CD14-positive monocyte (primary cell): Measurements from ENCODE around the gene ODC1. TPM values are rescaled to one million over a fixed set of nuclear protein-coding genes. Genes with fewer than 3 reads are reported as not detected.

Experiments
- DNase-seq, 3 donors: peaks; one replicate each; pipeline ENCODE4 v3.0.0-alpha.2; 2011 to 2022
- H2AFZ ChIP-seq: 2 replicates; pipeline ENCODE4 v1.6.0; 2012; ENCODE audit warnings: mild to moderate bottlenecking, low read depth, low read length, inconsistent platforms; ENCODE audit not compliant: insufficient read depth, poor library complexity, severe bottlenecking
- H3K27ac ChIP-seq, 2 donors: 1 replicate in 1 of 2; 2 replicates in 1 of 2; pipeline ENCODE4 v1.5.1; 2012 to 2013; ENCODE audit warnings: low read length in 2 of 2, control low read depth in 1 of 2, inconsistent platforms in 1 of 2, low read depth in 1 of 2, mild to moderate bottlenecking in 1 of 2
- H3K27me3 ChIP-seq, 2 donors: one replicate each; pipeline versions ENCODE4 v1.6.0 to v1.6.1; 2011 to 2013; ENCODE audit warnings: low read length in 2 of 2; ENCODE audit not compliant: control insufficient read depth in 2 of 2, insufficient read depth in 2 of 2
- H3K36me3 ChIP-seq, 2 donors: replicated peaks in 1 of 2; 1 replicate in 1 of 2; 2 replicates in 1 of 2; pipeline versions ENCODE4 v1.5.1 to v1.6.1; 2012 to 2013; ENCODE audit warnings: low read length in 2 of 2, control low read depth in 1 of 2, inconsistent platforms in 1 of 2, mild to moderate bottlenecking in 1 of 2; ENCODE audit not compliant: insufficient read depth in 2 of 2, control insufficient read depth in 1 of 2
- H3K4me1 ChIP-seq, 2 donors: 1 replicate in 1 of 2; 2 replicates in 1 of 2; pipeline versions ENCODE4 v1.5.1 to v1.6.1; 2012 to 2013; ENCODE audit warnings: low read length in 2 of 2, control low read depth in 1 of 2, inconsistent platforms in 1 of 2, mild to moderate bottlenecking in 1 of 2, moderate library complexity in 1 of 2; ENCODE audit not compliant: insufficient read depth in 2 of 2, control insufficient read depth in 1 of 2
- H3K4me2 ChIP-seq: replicated peaks from 2 replicates; pipeline ENCODE3; 2012; ENCODE audit warnings: low read length, moderate library complexity, mild to moderate bottlenecking; ENCODE audit not compliant: poor library complexity, severe bottlenecking; ENCODE audit errors: extremely low read depth
- H3K4me3 ChIP-seq, 3 experiments: fragments of 200-600 bp in 1 of 3; sonication (generic) in 1 of 3; replicated peaks in 1 of 3; 1 replicate in 2 of 3; 2 replicates in 1 of 3; pipeline ENCODE4 v1.5.1; 2011 to 2013; ENCODE audit warnings: low read length in 3 of 3, mild to moderate bottlenecking in 3 of 3, control low read depth in 2 of 3, low read depth in 2 of 3, inconsistent platforms in 1 of 3, moderate library complexity in 1 of 3
- H3K79me2 ChIP-seq: 2 replicates; pipeline ENCODE4 v1.6.0; 2012; ENCODE audit warnings: mild to moderate bottlenecking, control low read depth, inconsistent platforms, low read length, moderate library complexity; ENCODE audit not compliant: insufficient read depth
- H3K9ac ChIP-seq: 2 replicates; pipeline ENCODE4 v1.6.0; 2017; ENCODE audit warnings: low read length, mild to moderate bottlenecking; ENCODE audit not compliant: insufficient read depth, poor library complexity, severe bottlenecking
- H3K9me3 ChIP-seq, 2 donors: replicated peaks in 1 of 2; 1 replicate in 1 of 2; 2 replicates in 1 of 2; pipeline versions ENCODE4 v1.5.1 to v1.6.1; 2012 to 2013; ENCODE audit warnings: low read length in 2 of 2, control low read depth in 1 of 2; ENCODE audit not compliant: control insufficient read depth in 1 of 2, insufficient read depth in 1 of 2
- H4K20me1 ChIP-seq: 2 replicates; pipeline ENCODE4 v1.6.0; 2012; ENCODE audit warnings: mild to moderate bottlenecking, low read length, control low read depth, moderate library complexity; ENCODE audit not compliant: insufficient read depth
- H3K27ac Mint-ChIP-seq, 7 donors: one replicate each; pipeline ENCODE4 v1.8.0; 2020; ENCODE audit warnings: mild to moderate bottlenecking in 7 of 7, mixed read lengths in 7 of 7, moderate library complexity in 6 of 7, inconsistent platforms in 2 of 7
- H3K27me3 Mint-ChIP-seq, 3 donors: one replicate each; pipeline ENCODE4 v1.8.0; 2021 to 2022; ENCODE audit warnings: low read depth in 3 of 3, mild to moderate bottlenecking in 3 of 3, mixed read lengths in 3 of 3, moderate library complexity in 3 of 3, inconsistent platforms in 1 of 3
- H3K36me3 Mint-ChIP-seq, 2 donors: one replicate each; pipeline ENCODE4 v1.8.0; 2020; ENCODE audit warnings: mixed read lengths in 2 of 2, inconsistent platforms in 1 of 2, mild to moderate bottlenecking in 1 of 2
- H3K4me1 Mint-ChIP-seq: one replicate; pipeline ENCODE4 v1.8.0; 2020; ENCODE audit warnings: mild to moderate bottlenecking, mixed read lengths
- H3K4me3 Mint-ChIP-seq, 2 donors: one replicate each; pipeline ENCODE4 v1.8.0; 2020; ENCODE audit warnings: mild to moderate bottlenecking in 2 of 2, mixed read lengths in 2 of 2, moderate library complexity in 1 of 2
- H3K9me3 Mint-ChIP-seq, 7 donors: one replicate each; pipeline ENCODE4 v1.8.0; 2020 to 2022; ENCODE audit warnings: mixed read lengths in 7 of 7, mild to moderate bottlenecking in 6 of 7, moderate library complexity in 6 of 7, inconsistent platforms in 2 of 7
- CTCF ChIP-seq: fragments of 200-600 bp; IDR thresholded peaks from one replicate; pipeline ENCODE4 v1.8.0; 2022; ENCODE audit warnings: antibody characterized with exemption, mild to moderate bottlenecking
- WGBS: methylation state at CpG from one replicate; pipeline ENCODE4 v1.1.5; 2013; ENCODE audit warnings: missing lambda C conversion rate; ENCODE audit not compliant: insufficient coverage; 5-methylcytosine and 5-hydroxymethylcytosine counted together
- intact Hi-C, 2 donors: fragments of 100-400 bp; cut with micrococcal nuclease; formaldehyde crosslinking; loops; one replicate each; pipeline versions ENCODE4 v1.15.0 to v1.15.1; 2023
- polyA plus RNA-seq, 3 donors: library from polyadenylated mRNA; depleted of rRNA in 1 of 3; unstranded in 2 of 3; stranded (reverse) in 1 of 3; fragments of 300-500 nt in 2 of 3; fragments of >200 nt in 1 of 3; fragmentation: Illumina TruSeq in 2 of 3; gene quantifications; 1 replicate in 2 of 3; 2 replicates in 1 of 3; pipeline ENCODE4 v1.2.3, GENCODE V29; 2012 to 2021

ODC1 gene
- polyA plus RNA-seq, 3 donors = 22.7 to 27.3 (median 23.6) TPM

- intact Hi-C loops = loop anchor here in 1 of 2 donors (5.0 kb wide), 1 partner anchor 119 kb away; no protein-coding TSS in a partner anchor
- no peak for DNase-seq
- Histone ChIP-seq H3K27me3 (no peaks in the 10 kb centered on the region), H3K4me1 (peaks cover 75 to 83% of the 10 kb centered on the region in 2 donors), H3K27ac (peak overlapping the region; percentile 31 to 87), H4K20me1 (peaks cover 11% of the 10 kb centered on the region), H3K79me2 (peaks cover 56% of the 10 kb centered on the region), H3K9ac (no peak overlapping the region), H3K4me2 (peak overlapping the region; percentile 56), H3K4me3 (peak overlapping the region in 1 of 3 experiments; percentile 32), H3K36me3 (peaks cover 3 to 17% of the 10 kb centered on the region in 2 donors), H2AFZ (no peak overlapping the region), H3K9me3 (no peaks in the 10 kb centered on the region)
- Mint-ChIP-seq H3K27ac (peak overlapping the region in 6 of 7 donors; percentile 48 to 98 (median 96)), H3K4me1 (peaks cover 79% of the 10 kb centered on the region), H3K4me3 (peak overlapping the region in 1 of 2 donors; percentile 64), H3K27me3 (peaks cover 0 to 7% (median 1%) of the 10 kb centered on the region in 3 donors), H3K9me3 (no peaks in the 10 kb centered on the region), H3K36me3 (peaks cover 27 to 39% of the 10 kb centered on the region in 2 donors)
- no peak for TF ChIP-seq CTCF
- WGBS = 92% methylated on average over 5 of the region's 10 CpGs
These were observed 42.1 kb downstream of the ODC1 start for GRCh38 chr2:10406016-10406415.

- peaks cover 27 to 39% of the 10 kb centered on the region in 2 donors for H3K36me3 Mint-ChIP-seq
- WGBS = 92% methylated on average over 11 of the region's 13 CpGs
- no peak overlapping the region for H3K4me3 ChIP-seq
- H3K9me3 ChIP-seq = no peaks in the 10 kb centered on the region
- peaks cover 75 to 83% of the 10 kb centered on the region in 2 donors for H3K4me1 ChIP-seq
- H3K27ac ChIP-seq = no peak overlapping the region
- no peak overlapping the region for H3K4me3 Mint-ChIP-seq
- H3K4me1 Mint-ChIP-seq = peaks cover 79% of the 10 kb centered on the region
- H3K4me2 ChIP-seq = no peak overlapping the region
- no peak for TF ChIP-seq CTCF
- H3K79me2 ChIP-seq = peaks cover 60% of the 10 kb centered on the region
- no peak overlapping the region for H2AFZ ChIP-seq
- no peak overlapping the region for H3K9ac ChIP-seq
- no peaks in the 10 kb centered on the region for H3K9me3 Mint-ChIP-seq
- H4K20me1 ChIP-seq = peaks cover 15% of the 10 kb centered on the region
- H3K27ac Mint-ChIP-seq = peak overlapping the region in 1 of 7 donors; percentile 22
- no peaks in the 10 kb centered on the region for H3K27me3 ChIP-seq
- H3K27me3 Mint-ChIP-seq = peaks cover 0 to 7% (median 1%) of the 10 kb centered on the region in 3 donors
- intact Hi-C loops = loop anchor here in 1 of 2 donors (5.0 kb wide), 1 partner anchor 118 kb away; no protein-coding TSS in a partner anchor
- DNase-seq = no peak
- peaks cover 3 to 17% of the 10 kb centered on the region in 2 donors for H3K36me3 ChIP-seq
These were observed 42.7 kb downstream of the ODC1 start for GRCh38 chr2:10405448-10405847.
